Heart right ventricle (tissue), 16 donors: Measurements from ENCODE around the gene LPO. TPM values are rescaled to one million over a fixed set of nuclear protein-coding genes. Genes with fewer than 3 reads are reported as not detected.

ENCODE experiments used
- ATAC-seq, 8 donors: fragments of 200-7000 bp; cut with Tn5 transposase; one replicate each; pipeline ENCODE4 v1.9.1; 2020; ENCODE audit warnings: mild to moderate bottlenecking in 8 of 8, moderate library complexity in 8 of 8, moderate number of reproducible peaks in 1 of 8
- DNase-seq, 2 donors: peaks; one replicate each; pipeline ENCODE4 v3.0.0-alpha.2; 2020
- H3K27ac ChIP-seq, 10 donors: fragments of 200-600 bp; sonication (generic) in 2 of 10; one replicate each; pipeline versions ENCODE4 v1.5.0 to v1.8.0; 2020 to 2022; ENCODE audit warnings: mild to moderate bottlenecking in 3 of 10
- H3K27me3 ChIP-seq, 7 donors: fragments of 200-600 bp; one replicate each; pipeline ENCODE4 v1.8.0; 2021 to 2022; ENCODE audit warnings: mild to moderate bottlenecking in 2 of 7
- H3K36me3 ChIP-seq, 9 donors: fragments of 200-600 bp; sonication (generic) in 1 of 9; one replicate each; pipeline versions ENCODE4 v1.5.0 to v1.8.0; 2020 to 2022; ENCODE audit warnings: mild to moderate bottlenecking in 2 of 9
- H3K4me1 ChIP-seq, 9 donors: fragments of 200-600 bp; sonication (generic) in 1 of 9; one replicate each; pipeline versions ENCODE4 v1.5.0 to v1.8.0; 2020 to 2022; ENCODE audit warnings: mild to moderate bottlenecking in 4 of 9
- H3K4me3 ChIP-seq, 10 donors: fragments of 200-600 bp; sonication (generic) in 2 of 10; one replicate each; pipeline versions ENCODE4 v1.5.0 to v1.8.0; 2020 to 2022; ENCODE audit warnings: mild to moderate bottlenecking in 7 of 10, moderate library complexity in 2 of 10
- H3K9me3 ChIP-seq, 11 donors: fragments of 200-600 bp in 10 of 11; sonication (generic) in 2 of 11; one replicate each; pipeline versions ENCODE4 v1.5.0 to v1.8.0; 2013 to 2022; ENCODE audit warnings: mild to moderate bottlenecking in 2 of 11, control low read depth in 1 of 11, moderate library complexity in 1 of 11
- WGBS, 2 donors: extraction: QIAGEN DNeasy Blood & Tissue Kit; methylation state at CpG; one replicate each; pipeline ENCODE4 v1.1.7; 2013; ENCODE audit warnings: inconsistent platforms in 1 of 2; 5-methylcytosine and 5-hydroxymethylcytosine counted together
- intact Hi-C, 10 donors: fragments of 100-400 bp; cut with DNase I; formaldehyde crosslinking; loops; one replicate each; pipeline versions ENCODE4 v1.11.1 to v1.14.2; 2022
- polyA plus RNA-seq, 2 donors: library from polyadenylated mRNA; stranded (reverse); fragments of 200-250 nt; gene quantifications; one replicate each; pipeline ENCODE4 v1.2.3, GENCODE V29; 2013
- total RNA-seq, 10 donors: library from RNA; stranded (reverse); fragmentation: NEBNext Ultra II Directional in 3 of 10; extraction: Animal tissue kit (Norgen Biotek cat#: 25700) in 3 of 10; gene quantifications; one replicate each; pipeline versions ENCODE4 v1.2.1 to v1.2.4, GENCODE V29; 2021 to 2023
- TF ChIP-seq, protein P1 (sequence below), 9 donors: fragments of 200-600 bp; sonication (generic) in 2 of 9; IDR thresholded peaks; one replicate each; pipeline versions ENCODE4 v1.5.0 to v1.8.0; 2021 to 2022; ENCODE audit warnings: antibody characterized with exemption in 9 of 9, mild to moderate bottlenecking in 5 of 9, moderate library complexity in 1 of 9
- donor health status: Arrhythmogenic right ventricular cardiomyopathy.
- donor health status: ischemic (EF 13 %, LVEDD 7.1; RV severe dilation, severe dysfunction).
- donor health status: healthy with polysubstance abuse.
- donor health status: DM: no; HTN: yes; CAD: no.
- donor health status: DM: no; HTN: no; CAD: no.
- donor health status: ischemic (EF 25% LVEDD 6.9; RV normal size, moderate dysfunction).
- donor health status: ischemic (EF 25% LVEDD 5.7; RV mildly dilated, moderate dysfunction).
- donor health status: healthy.
- donor health status: DM: yes; HTN: yes; CAD: no.
- donor health status: Ischemic cardiomyopathy.
- donor health status: ischemic (EF 35%, LVEDD 5.7; RV mildly dilated, moderate dysfunction).
- donor health status: nonischemic (EF 11% LVEDD 7.7; RV severe dilation, severe dysfunction).
- donor health status: DM: yes; HTN: yes; CAD: no.
- donor health status: PGD.
- donor health status: ischemic (EF 29% LVEDD 5.4; RV normal size, mild dysfunction).
- donor health status: nonischemic (EF 23%, LVEDD 6.1; RV moderate dilation, normal function).

Gene LPO
- total and polyA plus RNA-seq, 12 donors: not detected

DNA sequence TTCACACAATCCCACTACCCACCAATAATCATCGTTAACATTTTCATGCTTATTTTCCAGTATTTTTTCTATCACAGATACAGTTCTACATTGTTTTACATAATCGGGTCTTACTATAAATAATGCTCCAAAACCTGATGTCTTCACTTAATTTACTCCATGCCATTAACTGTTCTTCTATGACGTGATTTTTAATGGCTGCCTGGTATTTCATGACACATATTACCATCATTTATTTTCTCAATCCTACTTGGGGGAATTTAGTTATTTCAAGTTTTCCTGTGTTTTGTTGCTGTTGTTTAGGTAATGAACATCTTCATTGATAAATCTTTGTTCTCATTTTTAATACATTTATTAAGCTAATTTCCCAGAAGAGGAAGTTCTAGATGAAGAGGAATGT is 14.7 kb downstream of the LPO start:
- Histone ChIP-seq H3K36me3 (no peaks in the 10 kb centered on the region), H3K27ac (no peak overlapping the region), H3K9me3 (no peaks in the 10 kb centered on the region), H3K4me1 (peaks cover 0 to 11% (median 8%) of the 10 kb centered on the region in 9 donors), H3K27me3 (peaks cover 0 to 95% (median 62%) of the 10 kb centered on the region in 7 donors), H3K4me3 (no peak overlapping the region)
- TF ChIP-seq, protein P1, sequence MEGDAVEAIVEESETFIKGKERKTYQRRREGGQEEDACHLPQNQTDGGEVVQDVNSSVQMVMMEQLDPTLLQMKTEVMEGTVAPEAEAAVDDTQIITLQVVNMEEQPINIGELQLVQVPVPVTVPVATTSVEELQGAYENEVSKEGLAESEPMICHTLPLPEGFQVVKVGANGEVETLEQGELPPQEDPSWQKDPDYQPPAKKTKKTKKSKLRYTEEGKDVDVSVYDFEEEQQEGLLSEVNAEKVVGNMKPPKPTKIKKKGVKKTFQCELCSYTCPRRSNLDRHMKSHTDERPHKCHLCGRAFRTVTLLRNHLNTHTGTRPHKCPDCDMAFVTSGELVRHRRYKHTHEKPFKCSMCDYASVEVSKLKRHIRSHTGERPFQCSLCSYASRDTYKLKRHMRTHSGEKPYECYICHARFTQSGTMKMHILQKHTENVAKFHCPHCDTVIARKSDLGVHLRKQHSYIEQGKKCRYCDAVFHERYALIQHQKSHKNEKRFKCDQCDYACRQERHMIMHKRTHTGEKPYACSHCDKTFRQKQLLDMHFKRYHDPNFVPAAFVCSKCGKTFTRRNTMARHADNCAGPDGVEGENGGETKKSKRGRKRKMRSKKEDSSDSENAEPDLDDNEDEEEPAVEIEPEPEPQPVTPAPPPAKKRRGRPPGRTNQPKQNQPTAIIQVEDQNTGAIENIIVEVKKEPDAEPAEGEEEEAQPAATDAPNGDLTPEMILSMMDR (IDR thresholded peaks at IDR 0.05): no peak
- 82% methylated on average over 3 of the region's 3 CpGs for WGBS, 2 donors
- no peak for DNase-seq
- intact Hi-C loops: loop anchor here in 1 of 10 donors (10.0 kb wide), 1 partner anchor 172 kb away; no protein-coding TSS in a partner anchor
- ATAC-seq: no peak

DNA sequence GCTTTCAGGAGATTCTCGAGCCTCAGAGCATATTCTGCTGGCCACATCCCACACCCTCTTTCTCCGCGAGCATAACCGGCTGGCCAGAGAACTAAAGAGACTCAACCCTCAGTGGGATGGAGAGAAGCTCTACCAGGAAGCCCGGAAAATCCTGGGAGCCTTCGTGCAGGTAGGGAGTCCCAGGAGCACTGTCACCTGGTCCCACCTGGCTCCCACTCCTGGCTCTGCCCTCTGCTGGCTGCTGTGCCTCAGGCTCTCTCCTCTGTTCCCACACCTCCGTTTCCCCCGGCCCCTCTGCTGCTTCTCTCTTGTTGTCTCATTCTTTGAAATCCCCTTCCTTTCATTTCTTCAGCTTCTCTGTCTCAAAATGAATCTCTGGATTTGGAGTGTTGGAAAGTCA is 16.4 kb downstream of the LPO start:
- DNase-seq: no peak
- TF ChIP-seq, protein P1 (IDR thresholded peaks at IDR 0.05): no peak

DNA sequence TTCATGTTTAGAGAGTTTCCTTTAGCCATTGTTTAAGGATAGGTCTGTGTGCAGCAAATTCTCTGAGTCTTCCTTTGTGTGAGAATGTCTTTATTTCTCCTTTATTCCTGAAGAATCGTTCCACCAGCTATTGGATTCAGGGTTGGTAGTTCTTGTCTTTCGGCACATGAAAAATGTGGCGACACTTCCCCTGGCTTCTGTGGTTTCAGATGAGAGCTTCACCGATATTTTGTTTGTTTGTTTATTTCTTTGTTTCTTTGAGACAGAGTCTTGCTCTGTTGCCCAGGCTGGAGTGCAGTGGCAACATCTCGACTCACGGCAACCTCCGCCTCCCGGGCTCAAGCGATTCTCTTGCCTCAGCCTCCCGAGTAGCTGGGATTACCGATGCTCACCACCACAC is 23.8 kb downstream of the LPO start:
- no peak overlapping the region for H3K4me3 ChIP-seq
- 87 to 93% methylated on average over 11 of the region's 11 CpGs for WGBS, 2 donors
- no peak for DNase-seq
- no peaks in the 10 kb centered on the region for H3K36me3 ChIP-seq
- H3K4me1 ChIP-seq: no peaks in the 10 kb centered on the region
- H3K9me3 ChIP-seq: no peaks in the 10 kb centered on the region
- intact Hi-C loops: no loop called here
- H3K27me3 ChIP-seq: peaks cover 7 to 87% (median 78%) of the 10 kb centered on the region in 7 donors
- TF ChIP-seq, protein P1 (IDR thresholded peaks at IDR 0.05): no peak
- H3K27ac ChIP-seq: no peak overlapping the region
- no peak for ATAC-seq

More for the DNA sequence above, 16.4 kb downstream of the LPO start:
- Histone ChIP-seq H3K4me1 (peaks cover 0 to 2% (median under 1%) of the 10 kb centered on the region in 9 donors), H3K4me3 (no peak overlapping the region), H3K36me3 (no peaks in the 10 kb centered on the region), H3K27ac (no peak overlapping the region), H3K27me3 (peaks cover 0 to 92% (median 61%) of the 10 kb centered on the region in 7 donors), H3K9me3 (no peaks in the 10 kb centered on the region)
- intact Hi-C loops: loop anchor here in 1 of 10 donors (10.0 kb wide), 1 partner anchor 170 kb away; no protein-coding TSS in a partner anchor
- 18 to 28% methylated on average over 8 of the region's 8 CpGs for WGBS, 2 donors
- ATAC-seq: no peak

DNA sequence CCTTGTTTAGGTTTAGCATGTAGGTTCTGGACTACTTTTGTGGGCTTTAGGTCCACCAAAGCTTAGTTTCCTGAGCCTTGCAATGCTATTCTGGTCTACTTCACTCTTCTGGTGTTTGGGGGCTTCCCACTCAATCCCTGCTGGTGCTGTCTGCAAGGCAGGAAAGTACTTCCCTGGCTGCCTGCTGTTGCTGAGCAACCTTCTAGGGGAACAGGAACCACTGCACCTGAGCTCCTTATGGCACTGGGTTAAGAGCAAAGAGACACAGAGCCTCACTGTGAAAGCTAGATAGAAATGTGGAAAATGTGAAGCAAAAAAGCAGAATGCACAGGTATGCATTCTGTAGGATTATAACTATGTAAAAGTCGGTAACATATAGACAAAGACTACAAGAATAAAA is 25.4 kb downstream of the LPO start:
- TF ChIP-seq, protein P1 (IDR thresholded peaks at IDR 0.05): no peak
- Histone ChIP-seq H3K4me1 (no peaks in the 10 kb centered on the region), H3K36me3 (no peaks in the 10 kb centered on the region), H3K9me3 (no peaks in the 10 kb centered on the region), H3K4me3 (no peak overlapping the region), H3K27me3 (peaks cover 7 to 87% (median 73%) of the 10 kb centered on the region in 7 donors), H3K27ac (no peak overlapping the region)
- intact Hi-C loops: no loop called here
- DNase-seq (no peak), ATAC-seq (no peak)
- WGBS, 2 donors: 66 to 78% methylated on average over 1 of the region's 1 CpG
